OCI-M2 (cell line): ENCODE data around the gene NBPF8.
"Not testable (repeated sequence)": the region's sequence is repeated elsewhere in the genome, so short reads cannot be mapped to it uniquely, and the experiment has no call there.

Source experiments
- DNase-seq: peaks from one replicate; lab custom pipeline; 2025; ENCODE audit not compliant: unreplicated experiment; lab: John Stamatoyannopoulos, UW

The NBPF8 gene, protein sequence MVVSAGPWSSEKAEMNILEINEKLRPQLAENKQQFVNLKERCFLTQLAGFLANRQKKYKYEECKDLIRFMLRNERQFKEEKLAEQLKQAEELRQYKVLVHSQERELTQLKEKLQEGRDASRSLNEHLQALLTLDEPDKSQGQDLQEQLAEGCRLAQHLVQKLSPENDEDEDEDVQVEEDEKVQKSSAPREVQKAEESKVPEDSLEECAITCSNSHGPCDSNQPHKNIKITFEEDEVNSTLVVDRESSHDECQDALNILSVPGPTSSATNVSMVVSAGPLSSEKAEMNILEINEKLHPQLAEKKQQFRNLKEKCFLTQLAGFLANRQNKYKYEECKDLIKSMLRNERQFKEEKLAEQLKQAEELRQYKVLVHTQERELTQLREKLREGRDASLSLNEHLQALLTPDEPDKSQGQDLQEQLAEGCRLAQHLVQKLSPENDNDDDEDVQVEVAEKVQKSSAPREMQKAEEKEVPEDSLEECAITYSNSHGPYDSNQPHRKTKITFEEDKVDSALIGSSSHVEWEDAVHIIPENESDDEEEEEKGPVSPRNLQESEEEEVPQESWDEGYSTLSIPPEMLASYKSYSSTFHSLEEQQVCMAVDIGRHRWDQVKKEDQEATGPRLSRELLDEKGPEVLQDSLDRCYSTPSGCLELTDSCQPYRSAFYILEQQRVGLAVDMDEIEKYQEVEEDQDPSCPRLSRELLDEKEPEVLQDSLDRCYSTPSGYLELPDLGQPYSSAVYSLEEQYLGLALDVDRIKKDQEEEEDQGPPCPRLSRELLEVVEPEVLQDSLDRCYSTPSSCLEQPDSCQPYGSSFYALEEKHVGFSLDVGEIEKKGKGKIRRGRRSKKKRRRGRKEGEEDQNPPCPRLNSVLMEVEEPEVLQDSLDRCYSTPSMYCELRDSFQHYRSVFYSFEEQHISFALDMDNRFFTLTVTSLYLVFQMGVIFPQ

DNA sequence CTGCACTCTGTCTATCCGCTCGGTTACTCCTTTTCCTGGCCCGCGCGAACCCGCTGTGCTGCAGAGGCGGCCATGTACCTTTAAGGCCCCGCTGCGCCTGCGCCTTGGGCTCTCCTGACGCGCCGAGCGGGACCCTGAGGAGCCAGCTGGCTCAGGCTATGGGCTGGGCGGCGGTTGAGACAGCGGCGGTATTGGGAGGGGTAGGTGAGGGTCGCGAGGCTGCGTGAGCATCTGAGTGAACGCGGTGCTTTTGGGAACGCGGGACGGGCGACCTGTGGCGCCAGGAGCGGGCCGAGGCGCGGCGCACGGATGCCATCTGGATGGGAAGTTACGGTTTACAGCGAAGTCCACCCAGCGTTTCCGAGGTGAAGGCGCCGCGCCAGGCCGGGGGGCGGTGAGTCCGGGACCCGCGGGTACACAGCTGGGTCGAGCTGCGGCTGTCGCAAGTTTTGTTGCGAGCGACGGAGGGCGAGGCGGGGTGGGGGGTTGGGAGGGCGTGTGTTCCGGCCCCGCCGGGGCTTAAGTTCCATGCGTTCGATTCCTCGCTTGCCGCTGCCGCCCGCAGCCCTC is at the start of gene NBPF8:
Gene NBPF8, plus strand, starts transcription at position 125 of the 570 bp plus-strand sequence. CDS start 21,488 bp downstream, outside the sequence.
- DNase-seq, result not testable (repeated sequence)

- not testable (repeated sequence) for DNase-seq
These were observed 47.1 kb upstream of the NBPF8 start for GRCh38 chr1:120367709-120368108.

- not testable (repeated sequence) for DNase-seq
These were observed 28.2 kb upstream of the NBPF8 start for GRCh38 chr1:120386651-120387050.

DNA sequence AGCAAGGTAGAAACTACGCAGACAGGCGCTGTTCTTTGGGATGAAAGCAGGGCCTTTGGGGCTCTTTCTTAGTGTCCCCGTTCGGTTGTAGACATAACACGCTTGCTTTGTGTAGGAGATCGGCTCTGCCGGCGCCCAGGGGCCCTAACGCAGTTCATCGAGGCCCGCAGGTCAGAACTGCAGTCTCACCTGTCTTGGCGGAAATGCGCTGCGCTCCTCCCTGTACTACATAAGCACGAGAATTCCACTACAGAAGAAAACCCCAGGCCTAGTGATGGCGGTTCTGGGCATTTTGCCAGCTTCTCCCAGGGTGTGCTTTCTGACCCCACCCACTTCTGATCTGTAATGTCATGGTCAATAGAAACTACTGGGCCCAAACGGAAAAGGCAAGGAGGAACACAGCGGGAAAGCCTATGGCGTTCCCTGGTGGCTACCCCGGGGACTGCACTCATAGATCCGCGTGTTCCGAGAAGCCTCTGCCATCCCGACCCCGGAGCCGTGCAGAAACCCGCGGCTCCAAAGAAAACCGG is 26.2 kb upstream of the NBPF8 start:
- DNase-seq, result not testable (repeated sequence)

GRCh38 chr1:120391365-120391764 is 23.5 kb upstream of the NBPF8 start:
- DNase-seq, result not testable (repeated sequence)

GRCh38 chr1:120393316-120394232 is 21.3 kb upstream of the NBPF8 start:
- DNase-seq, result not testable (repeated sequence)

- not testable (repeated sequence) for DNase-seq
These were observed 9.5 kb upstream of the NBPF8 start for GRCh38 chr1:120405348-120405747.

DNA sequence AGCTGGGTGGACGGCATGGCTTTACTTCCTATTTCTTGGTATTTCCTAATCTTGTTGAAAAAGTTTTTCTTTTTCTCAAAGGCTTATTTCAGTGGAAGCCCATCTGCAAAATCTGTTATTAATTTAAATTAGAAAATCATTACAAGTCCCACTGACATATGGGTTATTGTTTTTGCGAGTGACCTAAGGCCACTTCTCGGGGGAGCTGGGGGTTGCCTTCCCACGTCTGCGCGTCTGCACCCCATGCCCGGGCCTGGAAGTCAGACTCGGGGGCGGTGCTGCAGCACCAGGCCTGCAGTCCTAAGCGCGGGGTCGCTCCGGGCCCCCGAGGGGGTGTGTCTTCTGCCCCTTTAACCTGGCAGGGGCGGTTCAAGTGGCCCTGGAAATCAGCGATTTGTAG is 384 bp upstream of the NBPF8 start:
- DNase-seq, result not testable (repeated sequence)

DNA sequence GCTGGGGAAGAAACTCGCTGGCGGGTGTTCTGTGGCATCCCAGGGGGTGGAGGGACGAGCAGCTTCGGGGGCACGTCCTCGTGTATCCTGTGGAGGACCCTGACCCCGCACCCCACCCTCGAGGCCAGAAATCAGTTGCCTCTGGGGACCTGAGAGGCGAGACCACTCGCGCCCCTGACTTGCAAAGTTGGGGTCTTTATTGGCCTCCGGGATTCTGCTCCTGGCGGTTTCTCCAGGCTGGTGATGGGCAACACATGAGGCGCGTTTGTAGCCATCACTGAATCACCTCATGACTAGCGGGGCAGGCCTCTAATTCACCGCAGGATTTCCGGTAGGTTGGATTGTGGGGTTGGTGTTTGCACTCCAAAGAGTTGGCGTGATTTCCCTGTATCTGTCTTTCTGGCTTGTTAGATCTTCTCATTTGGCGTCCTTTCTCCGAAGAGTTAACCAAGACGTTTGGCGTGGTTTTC is 692 bp downstream of the NBPF8 start:
- DNase-seq, result not testable (repeated sequence)

DNA sequence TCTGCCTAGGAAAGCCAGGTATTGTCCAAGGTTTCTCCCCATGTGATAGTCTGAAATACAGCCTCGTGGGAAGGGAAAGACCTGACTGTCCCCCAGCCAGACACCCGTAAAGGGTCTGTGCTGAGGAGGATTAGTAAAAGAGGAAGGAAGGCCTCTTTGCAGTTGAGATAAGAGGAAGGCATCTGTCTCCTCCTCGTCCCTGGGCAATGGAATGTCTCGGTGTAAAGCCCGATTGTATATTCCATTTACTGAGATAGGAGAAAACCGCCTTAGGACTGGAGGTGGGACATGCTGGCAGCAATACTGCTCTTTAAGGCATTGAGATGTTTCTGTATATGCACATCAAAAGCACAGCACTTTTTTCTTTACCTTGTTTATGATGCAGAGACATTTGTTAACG is 10.2 kb downstream of the NBPF8 start:
- not testable (repeated sequence) for DNase-seq

- DNase-seq, result not testable (repeated sequence)
These were observed 16.8 kb downstream of the NBPF8 start for GRCh38 chr1:120431626-120432025.

GRCh38 chr1:120433831-120434230 is 19.0 kb downstream of the NBPF8 start:
- not testable (repeated sequence) for DNase-seq

DNA sequence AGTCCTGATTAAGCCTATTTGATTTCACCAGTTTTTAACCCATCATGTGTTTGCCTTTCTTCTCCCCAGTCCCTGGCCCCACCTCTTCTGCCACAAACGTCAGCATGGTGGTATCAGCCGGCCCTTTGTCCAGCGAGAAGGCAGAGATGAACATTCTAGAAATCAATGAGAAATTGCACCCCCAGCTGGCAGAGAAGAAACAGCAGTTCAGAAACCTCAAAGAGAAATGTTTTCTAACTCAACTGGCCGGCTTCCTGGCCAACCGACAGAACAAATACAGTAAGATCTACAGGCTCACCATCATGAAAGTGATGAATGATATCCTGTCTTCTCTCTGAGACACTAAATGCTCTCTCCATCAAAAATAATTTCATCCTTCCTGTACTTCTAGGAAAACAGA is 34.3 kb downstream of the NBPF8 start:
- not testable (repeated sequence) for DNase-seq
